Right lung (tissue), 5 donors: ENCODE data around the gene DOK4. TPM values are rescaled to one million over a fixed set of nuclear protein-coding genes. Genes with fewer than 3 reads are reported as not detected.

Experiments
- DNase-seq, 2 donors: peaks; one replicate each; pipeline ENCODE4 v3.0.0-alpha.2; 2013
- polyA plus RNA-seq, 5 donors: library from polyadenylated mRNA; unstranded; fragments of 120-200 nt; gene quantifications; one replicate each; pipeline versions ENCODE4 v1.2.1 to v1.2.3, GENCODE V29; 2013; ENCODE audit warnings: inconsistent platforms in 1 of 5, low replicate concordance in 1 of 5; ENCODE audit not compliant: insufficient read length in 5 of 5, insufficient read depth in 1 of 5

Gene DOK4
- polyA plus RNA-seq, 5 donors = 26.4 to 36.5 (median 30.7) TPM

GRCh38 chr16:57479205-57479975, 6.9 kb downstream of the DOK4 start:
- no peak for DNase-seq

- DNase-seq = no peak
Measured at GRCh38 chr16:57478396-57479204, 7.7 kb downstream of the DOK4 start.

- no peak for DNase-seq
Measured at GRCh38 chr16:57477531-57478202, 8.6 kb downstream of the DOK4 start.

- DNase-seq = no peak
Measured at GRCh38 chr16:57476546-57477410, 9.5 kb downstream of the DOK4 start.

- DNase-seq = no peak
Measured at GRCh38 chr16:57475711-57476339, 10.5 kb downstream of the DOK4 start.

GRCh38 chr16:57474671-57475661, 11.3 kb downstream of the DOK4 start:
- no peak for DNase-seq

GRCh38 chr16:57473906-57474305, 12.4 kb downstream of the DOK4 start:
- DNase-seq = no peak

GRCh38 chr16:57473176-57473840, 13.0 kb downstream of the DOK4 start:
- DNase-seq = no peak

- no peak for DNase-seq
Measured at GRCh38 chr16:57472665-57473060, 13.6 kb downstream of the DOK4 start.

- DNase-seq = no peak
Measured at GRCh38 chr16:57471852-57472664, 14.2 kb downstream of the DOK4 start.

GRCh38 chr16:57471209-57471608, 15.1 kb downstream of the DOK4 start:
- DNase-seq = no peak

GRCh38 chr16:57470711-57471110, 15.6 kb downstream of the DOK4 start:
- no peak for DNase-seq

GRCh38 chr16:57469917-57470470, 16.3 kb downstream of the DOK4 start:
- no peak for DNase-seq

GRCh38 chr16:57469046-57469445, 17.2 kb downstream of the DOK4 start:
- DNase-seq = no peak

GRCh38 chr16:57468346-57468745, 17.9 kb downstream of the DOK4 start:
- DNase-seq = no peak

GRCh38 chr16:57464523-57464922, 21.8 kb downstream of the DOK4 start:
- no peak for DNase-seq

GRCh38 chr16:57462978-57463362, 23.3 kb downstream of the DOK4 start:
- DNase-seq = no peak
